CD8-positive, alpha-beta memory T cell (primary cell): ENCODE results near the gene TNNT3. TPM values are rescaled to one million over a fixed set of nuclear protein-coding genes. Genes with fewer than 3 reads are reported as not detected.

ENCODE experiments used
- CTCF ChIA-PET: fragments of 350-600 bp; sonication (Branson Sonifier 250); formaldehyde crosslinking; loops from one replicate; lab custom pipeline; 2021; ENCODE audit warnings: antibody characterized with exemption; lab: Charles Lee
- POLR2A ChIA-PET: fragments of 350-600 bp; sonication (Branson Sonifier 250); formaldehyde crosslinking; loops from one replicate; lab custom pipeline; 2021; ENCODE audit warnings: antibody characterized with exemption; lab: Charles Lee
- DNase-seq, 5 donors: peaks; one replicate each; pipeline versions ENCODE4 v3.0.0 to v3.0.0-alpha.2; 2020 to 2022; ENCODE audit warnings: mixed read lengths in 1 of 5
- H3K27ac ChIP-seq: one replicate; pipeline ENCODE4 v1.7.0; 2013; ENCODE audit warnings: low read depth, mild to moderate bottlenecking, low read length, moderate library complexity
- H3K27me3 ChIP-seq: 2 replicates; pipeline ENCODE4 v1.7.0; 2013; ENCODE audit warnings: low read length, mild to moderate bottlenecking; ENCODE audit not compliant: insufficient read depth, poor library complexity, severe bottlenecking
- H3K36me3 ChIP-seq: 2 replicates; pipeline ENCODE4 v1.7.0; 2013; ENCODE audit warnings: mild to moderate bottlenecking, low read length, moderate library complexity; ENCODE audit not compliant: insufficient read depth
- H3K4me1 ChIP-seq: 2 replicates; pipeline ENCODE4 v1.7.0; 2013; ENCODE audit warnings: mild to moderate bottlenecking, low read length, moderate library complexity; ENCODE audit not compliant: insufficient read depth
- H3K4me3 ChIP-seq: 2 replicates; pipeline ENCODE4 v1.7.0; 2013; ENCODE audit warnings: mild to moderate bottlenecking, low read length
- H3K9me3 ChIP-seq: 2 replicates; pipeline ENCODE4 v1.7.0; 2013; ENCODE audit warnings: mild to moderate bottlenecking, low read length
- H3K27ac Mint-ChIP-seq, 8 donors: one replicate each; pipeline ENCODE4 v1.8.0; 2020 to 2021; ENCODE audit warnings: mixed read lengths in 8 of 8, mild to moderate bottlenecking in 6 of 8, inconsistent platforms in 3 of 8, moderate library complexity in 3 of 8
- H3K27me3 Mint-ChIP-seq, 2 donors: one replicate each; pipeline ENCODE4 v1.8.0; 2020 to 2021; ENCODE audit warnings: mixed read lengths in 2 of 2, mild to moderate bottlenecking in 1 of 2, moderate library complexity in 1 of 2
- H3K36me3 Mint-ChIP-seq, 3 donors: one replicate each; pipeline ENCODE4 v1.8.0; 2020 to 2021; ENCODE audit warnings: mixed read lengths in 3 of 3, inconsistent platforms in 1 of 3, mild to moderate bottlenecking in 1 of 3
- H3K4me1 Mint-ChIP-seq, 3 donors: one replicate each; pipeline ENCODE4 v1.8.0; 2020 to 2021; ENCODE audit warnings: mixed read lengths in 3 of 3, inconsistent platforms in 1 of 3, mild to moderate bottlenecking in 1 of 3
- H3K4me3 Mint-ChIP-seq, 7 donors: one replicate each; pipeline ENCODE4 v1.8.0; 2020 to 2021; ENCODE audit warnings: mixed read lengths in 7 of 7, mild to moderate bottlenecking in 6 of 7, moderate library complexity in 4 of 7, inconsistent platforms in 2 of 7
- H3K9me3 Mint-ChIP-seq, 5 donors: one replicate each; pipeline ENCODE4 v1.8.0; 2020 to 2022; ENCODE audit warnings: mixed read lengths in 5 of 5, mild to moderate bottlenecking in 3 of 5, moderate library complexity in 2 of 5, inconsistent platforms in 1 of 5
- polyA plus RNA-seq: library from polyadenylated mRNA; unstranded; fragments of 300-500 nt; fragmentation: Illumina TruSeq; gene quantifications from one replicate; pipeline ENCODE4 v1.2.3, GENCODE V29; 2021
- total RNA-seq, 2 experiments: library from RNA; stranded (reverse); gene quantifications; one replicate each; pipeline ENCODE4 v1.2.3, GENCODE V29; 2021

TNNT3 gene
- total and polyA plus RNA-seq, 3 experiments from 2014 or later: 1.4 to 1.6 TPM; not detected in 1

DNA sequence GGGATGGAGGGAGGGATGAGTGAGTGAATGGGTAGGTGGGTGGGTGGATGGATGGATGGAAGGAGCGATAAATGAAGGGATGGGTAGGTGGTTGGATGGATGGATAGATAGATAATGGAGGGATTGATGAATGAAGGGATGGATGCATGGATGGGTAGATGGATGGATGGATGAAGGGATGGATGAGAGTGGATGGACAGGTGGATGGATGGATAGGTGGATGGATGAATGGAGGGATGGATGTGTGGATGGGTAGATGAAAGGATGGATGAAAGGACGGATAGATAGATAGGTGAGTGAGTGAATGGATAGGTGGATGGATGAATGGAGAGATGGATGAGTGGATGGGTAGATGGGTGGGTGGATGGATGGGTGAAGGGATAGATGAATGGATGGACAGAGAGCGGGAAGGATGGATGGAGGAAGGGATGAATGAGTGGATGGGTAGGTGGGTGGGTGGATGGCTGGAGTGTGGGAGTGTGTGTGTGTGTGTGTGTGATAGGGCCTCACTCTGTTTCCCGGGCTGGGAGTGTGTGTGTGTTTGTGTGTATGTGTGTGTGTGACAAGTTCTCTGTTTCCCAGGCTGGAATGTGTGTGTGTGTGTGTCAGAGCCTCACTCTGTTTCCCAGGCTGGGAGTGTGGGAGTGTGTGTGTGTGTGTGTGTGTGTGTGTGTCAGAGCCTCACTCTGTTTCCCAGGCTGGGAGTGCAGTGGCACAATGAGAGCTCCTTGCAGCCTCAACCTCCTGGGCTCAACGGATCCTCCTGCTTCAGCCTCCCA, 25.7 kb upstream of the TNNT3 start:
- Mint-ChIP-seq H3K9me3 (no peaks in the 10 kb centered on the region), H3K36me3 (peaks cover 0 to 13% (median 0%) of the 10 kb centered on the region in 3 donors), H3K27me3 (peaks cover 4 to 6% of the 10 kb centered on the region in 2 donors), H3K4me1 (peaks cover 16 to 48% (median 18%) of the 10 kb centered on the region in 3 donors), H3K27ac (peak overlapping the region in 1 of 8 donors; percentile 83), H3K4me3 (no peak overlapping the region)
- H3K27ac ChIP-seq: no peak overlapping the region
- no peaks in the 10 kb centered on the region for H3K9me3 ChIP-seq
- H3K4me3 ChIP-seq: no peak overlapping the region
- no peak for DNase-seq
- POLR2A ChIA-PET: no interaction called here
- peaks cover 30% of the 10 kb centered on the region for H3K4me1 ChIP-seq
- H3K36me3 ChIP-seq: no peaks in the 10 kb centered on the region
- CTCF ChIA-PET: no interaction called here
- H3K27me3 ChIP-seq: no peaks in the 10 kb centered on the region

DNA sequence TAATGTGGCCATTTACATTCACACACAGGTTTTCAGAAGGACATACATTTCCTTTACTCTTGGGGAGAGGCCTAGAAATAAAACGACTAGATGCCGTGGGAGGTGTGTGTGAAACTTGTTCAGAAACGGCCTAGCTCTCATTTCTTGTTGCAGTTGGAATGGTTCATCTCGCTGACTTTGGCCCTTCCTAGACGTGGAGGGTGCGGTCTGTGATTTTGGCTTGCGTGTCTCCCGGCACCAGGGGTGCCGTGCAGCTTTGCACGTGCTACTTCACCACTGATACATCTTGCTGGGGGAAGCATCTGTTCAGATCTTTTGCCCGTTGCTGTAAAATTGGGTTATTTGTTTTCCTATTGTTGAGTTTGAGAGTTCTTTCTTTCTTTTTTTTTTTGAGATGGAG, 24.7 kb upstream of the TNNT3 start:
- no peak for DNase-seq
- Histone ChIP-seq H3K9me3 (no peaks in the 10 kb centered on the region), H3K4me1 (peaks cover 20% of the 10 kb centered on the region), H3K4me3 (no peak overlapping the region), H3K27me3 (no peaks in the 10 kb centered on the region), H3K36me3 (no peaks in the 10 kb centered on the region), H3K27ac (no peak overlapping the region)
- Mint-ChIP-seq H3K4me3 (no peak overlapping the region), H3K27ac (peak overlapping the region in 1 of 8 donors; percentile 50), H3K27me3 (peaks cover 10 to 13% of the 10 kb centered on the region in 2 donors), H3K9me3 (no peaks in the 10 kb centered on the region), H3K4me1 (peaks cover 12 to 39% (median 15%) of the 10 kb centered on the region in 3 donors), H3K36me3 (peaks cover 0 to 13% (median 0%) of the 10 kb centered on the region in 3 donors)
- ChIA-PET POLR2A (no interaction called here), CTCF (no interaction called here)

DNA sequence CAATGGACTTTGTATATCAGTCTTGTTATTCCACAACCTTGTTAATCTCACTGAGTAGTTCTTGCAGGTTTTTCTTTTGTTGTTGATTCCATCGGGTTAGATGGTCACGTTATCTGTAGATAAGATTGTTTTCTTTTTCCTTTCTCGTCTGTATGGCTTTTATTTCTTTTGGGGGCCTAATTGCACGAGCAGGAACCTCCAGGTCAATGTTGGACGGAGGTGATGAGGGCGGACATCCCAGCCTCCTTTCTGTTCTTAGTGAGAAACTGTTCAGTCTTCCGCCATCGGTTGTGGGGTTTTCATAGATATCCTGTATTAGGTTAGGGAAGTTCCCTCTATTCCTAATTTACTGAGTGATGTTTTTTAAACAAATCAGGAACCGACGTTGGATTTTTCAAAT, 23.0 kb upstream of the TNNT3 start:
- peaks cover 0 to 8% (median 0%) of the 10 kb centered on the region in 3 donors for H3K36me3 Mint-ChIP-seq
- peaks cover 12 to 21% (median 13%) of the 10 kb centered on the region in 3 donors for H3K4me1 Mint-ChIP-seq

DNA sequence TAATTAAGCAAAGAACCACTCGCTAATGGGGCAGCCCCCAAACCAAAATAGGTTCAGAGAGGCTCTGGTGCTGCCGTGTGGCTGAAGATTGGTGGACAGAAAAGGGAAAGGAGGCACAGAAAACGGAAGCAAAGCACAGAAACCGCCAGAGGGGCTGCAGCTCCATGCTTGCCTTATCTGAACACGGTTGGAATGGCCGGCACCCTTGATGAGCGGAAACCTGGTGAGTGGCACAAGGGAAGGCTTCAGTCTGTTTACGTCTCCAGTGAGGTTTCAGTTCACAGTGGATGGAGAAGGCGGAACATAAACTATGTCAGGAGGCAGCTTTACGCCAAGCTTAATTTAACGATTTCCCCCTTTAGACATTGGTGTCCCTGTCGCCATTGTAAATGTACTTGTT, 22.6 kb upstream of the TNNT3 start:
- no peaks in the 10 kb centered on the region for H3K9me3 ChIP-seq
- H3K4me1 ChIP-seq: no peaks in the 10 kb centered on the region
- ChIA-PET POLR2A (no interaction called here), CTCF (interaction anchor here (1.2 to 2.0 kb wide), 3 partner anchors 15 to 255 kb away, joined by 3 to 5 read pairs (median 4); no protein-coding TSS in a partner anchor)
- Mint-ChIP-seq H3K27me3 (peaks cover 10 to 24% of the 10 kb centered on the region in 2 donors), H3K36me3 (peaks cover 0 to 5% (median 0%) of the 10 kb centered on the region in 3 donors), H3K4me3 (no peak overlapping the region), H3K4me1 (peaks cover 12 to 17% (median 13%) of the 10 kb centered on the region in 3 donors), H3K27ac (no peak overlapping the region), H3K9me3 (no peaks in the 10 kb centered on the region)
- no peaks in the 10 kb centered on the region for H3K36me3 ChIP-seq
- no peaks in the 10 kb centered on the region for H3K27me3 ChIP-seq
- DNase-seq: no peak
- no peak overlapping the region for H3K27ac ChIP-seq
- H3K4me3 ChIP-seq: no peak overlapping the region

More for the DNA sequence above, 23.0 kb upstream of the TNNT3 start:
- Mint-ChIP-seq H3K27me3 (peaks cover 10 to 23% of the 10 kb centered on the region in 2 donors), H3K4me3 (peak overlapping the region in 1 of 7 donors; percentile 24), H3K9me3 (no peaks in the 10 kb centered on the region), H3K27ac (no peak overlapping the region)
- no peaks in the 10 kb centered on the region for H3K36me3 ChIP-seq
- H3K27me3 ChIP-seq: no peaks in the 10 kb centered on the region
- no peak overlapping the region for H3K27ac ChIP-seq
- H3K4me3 ChIP-seq: no peak overlapping the region
- peaks cover 3% of the 10 kb centered on the region for H3K4me1 ChIP-seq
- ChIA-PET CTCF (interaction anchor here (1.7 to 2.0 kb wide), 2 partner anchors 15 to 203 kb away, joined by 4 to 5 read pairs; no protein-coding TSS in a partner anchor), POLR2A (no interaction called here)
- H3K9me3 ChIP-seq: no peaks in the 10 kb centered on the region
- DNase-seq: no peak

DNA sequence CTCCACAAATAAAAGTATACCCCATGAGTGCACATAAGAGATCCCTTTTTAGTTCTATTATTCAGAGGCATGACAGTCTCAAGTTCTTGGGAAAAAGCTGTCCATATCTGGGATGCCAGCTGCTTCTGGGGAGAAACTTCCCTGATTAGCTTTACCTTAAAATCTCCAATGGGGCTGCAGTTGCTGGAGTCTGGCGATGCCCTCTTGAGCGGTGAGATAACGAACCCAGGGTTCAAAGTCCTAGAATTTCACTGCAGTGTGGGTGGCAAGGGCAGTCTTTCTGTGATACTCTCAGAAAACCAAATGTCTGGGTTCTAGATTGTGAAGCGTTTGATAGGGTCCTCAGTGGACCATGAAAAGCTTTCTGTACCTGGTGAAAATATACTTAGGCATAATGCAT, 20.4 kb upstream of the TNNT3 start:
- Mint-ChIP-seq H3K36me3 (no peaks in the 10 kb centered on the region), H3K27ac (no peak overlapping the region), H3K4me3 (no peak overlapping the region), H3K27me3 (peaks cover 10 to 24% of the 10 kb centered on the region in 2 donors), H3K4me1 (peaks cover 0 to 3% (median 0%) of the 10 kb centered on the region in 3 donors), H3K9me3 (no peaks in the 10 kb centered on the region)
- ChIA-PET POLR2A (no interaction called here), CTCF (interaction anchor here (2.1 kb wide), 1 partner anchor 205 kb away, joined by 9 read pairs; no protein-coding TSS in a partner anchor)
- DNase-seq: no peak
- no peaks in the 10 kb centered on the region for H3K36me3 ChIP-seq
- H3K27me3 ChIP-seq: no peaks in the 10 kb centered on the region
- no peaks in the 10 kb centered on the region for H3K9me3 ChIP-seq
- no peak overlapping the region for H3K27ac ChIP-seq
- no peak overlapping the region for H3K4me3 ChIP-seq
- no peaks in the 10 kb centered on the region for H3K4me1 ChIP-seq

DNA sequence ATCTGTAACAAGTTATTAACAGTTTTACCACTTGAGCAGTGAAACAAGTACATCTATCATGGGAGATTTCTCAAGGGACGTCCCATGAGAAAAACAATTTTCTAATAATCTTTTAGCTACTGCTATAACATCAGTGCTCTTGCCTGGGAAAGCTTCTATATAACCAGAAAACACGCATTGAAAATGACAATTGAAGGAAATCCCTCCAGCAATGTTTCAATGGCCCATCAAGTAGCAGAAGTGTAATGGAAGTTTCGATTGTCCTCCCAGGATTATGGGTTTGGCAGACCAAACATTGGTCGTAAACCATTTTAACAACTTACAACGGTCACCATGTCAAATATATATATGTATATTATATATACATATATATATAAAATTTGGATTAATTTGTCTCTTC, 19.8 kb upstream of the TNNT3 start:
- Mint-ChIP-seq H3K4me1 (peaks cover 0 to 3% (median 0%) of the 10 kb centered on the region in 3 donors), H3K36me3 (no peaks in the 10 kb centered on the region), H3K27me3 (peaks cover 10 to 24% of the 10 kb centered on the region in 2 donors), H3K27ac (no peak overlapping the region), H3K9me3 (no peaks in the 10 kb centered on the region), H3K4me3 (no peak overlapping the region)
- no peak overlapping the region for H3K27ac ChIP-seq
- ChIA-PET POLR2A (no interaction called here), CTCF (interaction anchor here (2.1 kb wide), 1 partner anchor 206 kb away, joined by 9 read pairs; no protein-coding TSS in a partner anchor)
- no peak for DNase-seq
- H3K4me3 ChIP-seq: no peak overlapping the region
- H3K27me3 ChIP-seq: no peaks in the 10 kb centered on the region
- no peaks in the 10 kb centered on the region for H3K4me1 ChIP-seq
- H3K36me3 ChIP-seq: no peaks in the 10 kb centered on the region
- no peaks in the 10 kb centered on the region for H3K9me3 ChIP-seq

DNA sequence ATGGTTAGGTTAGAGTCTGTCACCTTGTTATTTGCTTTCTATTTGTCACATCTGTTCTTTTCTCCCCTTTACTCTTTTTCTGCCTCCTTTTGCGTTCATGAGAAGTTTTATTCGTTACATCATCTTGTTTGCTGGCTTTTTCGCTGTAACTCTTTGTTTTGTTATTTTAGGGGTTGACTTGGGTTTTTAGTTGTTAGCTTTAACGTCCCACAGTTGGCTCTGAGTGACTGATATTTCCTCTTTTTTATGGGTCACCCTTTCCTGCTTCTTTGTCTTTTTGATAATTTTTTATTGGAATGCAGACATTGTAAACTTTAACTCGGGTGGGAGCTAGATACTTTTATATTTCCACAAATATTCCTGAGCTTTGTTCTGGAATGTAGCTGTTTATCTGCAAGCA, 13.3 kb upstream of the TNNT3 start:
- DNase-seq: no peak
- no peaks in the 10 kb centered on the region for H3K9me3 ChIP-seq
- no peak overlapping the region for H3K27ac ChIP-seq
- H3K36me3 ChIP-seq: no peaks in the 10 kb centered on the region
- CTCF ChIA-PET: interaction anchor here (1.3 kb wide), 1 partner anchor 58 kb away, joined by 3 read pairs; no protein-coding TSS in a partner anchor
- H3K4me1 ChIP-seq: no peaks in the 10 kb centered on the region
- POLR2A ChIA-PET: interaction anchor here (0.5 kb wide), 1 partner anchor 15 kb away, joined by 3 read pairs; no protein-coding TSS in a partner anchor
- Mint-ChIP-seq H3K27ac (no peak overlapping the region), H3K36me3 (no peaks in the 10 kb centered on the region), H3K27me3 (peaks cover 8 to 18% of the 10 kb centered on the region in 2 donors), H3K4me3 (no peak overlapping the region), H3K9me3 (no peaks in the 10 kb centered on the region), H3K4me1 (no peaks in the 10 kb centered on the region)
- no peak overlapping the region for H3K4me3 ChIP-seq
- peaks cover 4% of the 10 kb centered on the region for H3K27me3 ChIP-seq
